H9 (cell line): Measurements from ENCODE around the gene PPM1B. TPM values are rescaled to one million over a fixed set of nuclear protein-coding genes. Genes with fewer than 3 reads are reported as not detected.
A peak's percentile ranks its signal among the peaks of the same experiment; 100 is the strongest.

Source experiments
- DNase-seq: peaks from one replicate; pipeline ENCODE4 v3.0.0-alpha.2; 2017
- H2AFZ ChIP-seq: one replicate; pipeline ENCODE4 v1.6.1; 2013; ENCODE audit warnings: mild to moderate bottlenecking, low read length, control low read depth, moderate library complexity
- H2AK5ac ChIP-seq: 2 replicates; pipeline ENCODE4 v1.6.1; 2013; ENCODE audit warnings: low read length, control low read depth, mixed read lengths; ENCODE audit not compliant: insufficient read length
- H2BK120ac ChIP-seq: one replicate; pipeline ENCODE4 v1.6.1; 2013; ENCODE audit warnings: low read depth, mild to moderate bottlenecking, low read length, control low read depth, inconsistent platforms; ENCODE audit not compliant: poor library complexity, severe bottlenecking
- H2BK12ac ChIP-seq: 2 replicates; pipeline ENCODE4 v1.6.1; 2013; ENCODE audit warnings: low read length, control low read depth, mixed read lengths, low read depth; ENCODE audit not compliant: insufficient read length
- H2BK15ac ChIP-seq: 2 replicates; pipeline ENCODE4 v1.6.1; 2013; ENCODE audit warnings: low read depth, low read length, control low read depth
- H2BK20ac ChIP-seq: one replicate; pipeline ENCODE4 v1.6.1; 2013; ENCODE audit warnings: low read depth, mild to moderate bottlenecking, low read length, control low read depth, inconsistent platforms; ENCODE audit not compliant: poor library complexity, severe bottlenecking
- H2BK5ac ChIP-seq: 2 replicates; pipeline ENCODE4 v1.6.1; 2013; ENCODE audit warnings: low read length, control low read depth, mixed read lengths; ENCODE audit not compliant: insufficient read length
- H3K14ac ChIP-seq: 2 replicates; pipeline ENCODE4 v1.6.1; 2013; ENCODE audit warnings: low read length, control low read depth; ENCODE audit not compliant: insufficient read depth
- H3K18ac ChIP-seq: 2 replicates; pipeline ENCODE4 v1.6.1; 2013; ENCODE audit warnings: low read depth, mild to moderate bottlenecking, mixed read lengths, low read length, control low read depth; ENCODE audit not compliant: insufficient read length
- H3K23ac ChIP-seq: 2 replicates; pipeline ENCODE4 v1.6.1; 2013; ENCODE audit warnings: low read length, control low read depth, mixed read lengths, low read depth; ENCODE audit not compliant: insufficient read length
- H3K23me2 ChIP-seq: 2 replicates; pipeline ENCODE4 v1.6.1; 2013; ENCODE audit warnings: low read depth, mild to moderate bottlenecking, mixed read lengths, low read length, control low read depth; ENCODE audit not compliant: insufficient read length, poor library complexity, severe bottlenecking
- H3K27ac ChIP-seq: 2 replicates; pipeline ENCODE4 v1.5.1; 2013; ENCODE audit warnings: low read length, control low read depth, mixed read lengths, low read depth; ENCODE audit not compliant: insufficient read length
- H3K27me3 ChIP-seq: 2 replicates; pipeline ENCODE4 v1.6.1; 2013; ENCODE audit warnings: low read length, control low read depth, inconsistent platforms; ENCODE audit not compliant: insufficient read depth
- H3K4ac ChIP-seq: 2 replicates; pipeline ENCODE4 v1.6.1; 2013; ENCODE audit warnings: low read depth, mild to moderate bottlenecking, control low read depth, inconsistent platforms, low read length, moderate library complexity
- H3K4me1 ChIP-seq: 2 replicates; pipeline ENCODE4 v1.6.1; 2013; ENCODE audit warnings: low read length, control low read depth, inconsistent platforms; ENCODE audit not compliant: insufficient read depth
- H3K4me2 ChIP-seq: 2 replicates; pipeline ENCODE4 v1.6.1; 2013; ENCODE audit warnings: low read length, control low read depth, mixed read lengths; ENCODE audit not compliant: insufficient read length, insufficient read depth
- H3K56ac ChIP-seq: 2 replicates; pipeline ENCODE4 v1.6.1; 2013; ENCODE audit warnings: low read depth, mild to moderate bottlenecking, mixed read lengths, low read length, control low read depth; ENCODE audit not compliant: insufficient read length
- H3K79me1 ChIP-seq: 2 replicates; pipeline ENCODE4 v1.6.1; 2013; ENCODE audit warnings: low read depth, mild to moderate bottlenecking, moderate library complexity, low read length, control low read depth, inconsistent platforms; ENCODE audit not compliant: insufficient read depth, poor library complexity, severe bottlenecking
- H3K79me2 ChIP-seq: 2 replicates; pipeline ENCODE4 v1.6.1; 2013; ENCODE audit warnings: low read length, control low read depth, inconsistent platforms; ENCODE audit not compliant: insufficient read depth
- H3K9ac ChIP-seq: 2 replicates; pipeline ENCODE4 v1.6.1; 2013; ENCODE audit warnings: low read length, control low read depth, mixed read lengths; ENCODE audit not compliant: insufficient read length; ENCODE audit errors: extremely low read depth
- H3K9me3 ChIP-seq: one replicate; pipeline ENCODE4 v1.6.1; 2013; ENCODE audit warnings: low read depth, low read length, inconsistent platforms; ENCODE audit not compliant: control insufficient read depth
- H3T11ph ChIP-seq: one replicate; pipeline ENCODE4 v1.6.1; 2013; ENCODE audit warnings: mild to moderate bottlenecking, low read length, control low read depth, inconsistent platforms
- H4K20me1 ChIP-seq: one replicate; pipeline ENCODE4 v1.6.1; 2013; ENCODE audit not compliant: control insufficient read depth, insufficient read length, insufficient read depth
- H4K5ac ChIP-seq: 2 replicates; pipeline ENCODE4 v1.6.1; 2013; ENCODE audit warnings: low read depth, mild to moderate bottlenecking, mixed read lengths, low read length, control low read depth; ENCODE audit not compliant: insufficient read length
- H4K8ac ChIP-seq: replicated peaks from 2 replicates; pipeline ENCODE4 v1.6.1; 2013; ENCODE audit warnings: low read length, control low read depth, mixed read lengths, low read depth; ENCODE audit not compliant: insufficient read length
- H4K91ac ChIP-seq: 2 replicates; pipeline ENCODE4 v1.6.1; 2013; ENCODE audit warnings: low read depth, mild to moderate bottlenecking, moderate library complexity, mixed read lengths, low read length, control low read depth; ENCODE audit not compliant: insufficient read length
- H3K27ac Mint-ChIP-seq, 3 experiments: 2 replicates in 2 of 3; 3 replicates in 1 of 3; pipeline ENCODE4 v1.8.0; 2020 to 2021; ENCODE audit warnings: mixed read lengths in 3 of 3, mild to moderate bottlenecking in 1 of 3, moderate library complexity in 1 of 3
- H3K27me3 Mint-ChIP-seq: 2 replicates; pipeline ENCODE4 v1.8.0; 2021; ENCODE audit warnings: low read depth, mild to moderate bottlenecking, moderate library complexity, mixed read lengths
- H3K36me3 Mint-ChIP-seq, 3 experiments: 2 replicates in 2 of 3; 3 replicates in 1 of 3; pipeline ENCODE4 v1.8.0; 2020 to 2021; ENCODE audit warnings: low read depth in 3 of 3, mixed read lengths in 3 of 3; ENCODE audit not compliant: insufficient read depth in 1 of 3
- H3K4me1 Mint-ChIP-seq, 2 experiments: 2 replicates each; pipeline ENCODE4 v1.8.0; 2020; ENCODE audit warnings: mixed read lengths in 2 of 2
- H3K4me3 Mint-ChIP-seq, 2 experiments: 2 replicates in 1 of 2; 3 replicates in 1 of 2; pipeline ENCODE4 v1.8.0; 2020 to 2021; ENCODE audit warnings: mild to moderate bottlenecking in 2 of 2, mixed read lengths in 2 of 2, moderate library complexity in 1 of 2
- H3K9me3 Mint-ChIP-seq, 2 experiments: 2 replicates in 1 of 2; 3 replicates in 1 of 2; pipeline ENCODE4 v1.8.0; 2020; ENCODE audit warnings: mild to moderate bottlenecking in 2 of 2, mixed read lengths in 2 of 2, moderate library complexity in 1 of 2
- CTCF ChIP-seq: fragments of 200-600 bp; sonication (generic); conservative IDR thresholded peaks from 3 replicates; pipeline ENCODE4 v1.8.0; 2021; ENCODE audit warnings: antibody characterized with exemption, mild to moderate bottlenecking
- WGBS: extraction: QIAGEN DNeasy Blood & Tissue Kit; methylation state at CpG from one replicate; pipeline ENCODE4 v1.1.7; 2013; ENCODE audit warnings: missing lambda C conversion rate, low lambda C conversion rate, mixed read lengths; ENCODE audit not compliant: insufficient read length; ENCODE audit errors: extremely low coverage; 5-methylcytosine and 5-hydroxymethylcytosine counted together
- total RNA-seq: library from RNA; stranded (reverse); gene quantifications from 2 replicates; pipeline ENCODE4 v1.2.1, GENCODE V29; 2021

PPM1B gene
- total RNA-seq, 1 experiment from 2014 or later, result 156 TPM

- peak overlapping the region; percentile 96 to 100 (median 99) for H3K27ac Mint-ChIP-seq
- no peak overlapping the region for H4K91ac ChIP-seq
Observed at GRCh38 chr2:44136252-44136651, 32.4 kb upstream of the PPM1B start.

More at GRCh38 chr2:44136252-44136651, 32.4 kb upstream of the PPM1B start:
- Histone ChIP-seq H4K20me1 (no peaks in the 10 kb centered on the region), H3K4ac (no peak overlapping the region), H3K9ac (peak overlapping the region; percentile 56), H3K9me3 (no peaks in the 10 kb centered on the region), H3K18ac (peak overlapping the region; percentile 77), H2BK20ac (no peak overlapping the region), H3K79me2 (no peaks in the 10 kb centered on the region), H2BK120ac (no peak overlapping the region), H3K27me3 (no peaks in the 10 kb centered on the region), H2BK15ac (no peak overlapping the region), H3K4me2 (peak overlapping the region; percentile 39), H2AK5ac (peak overlapping the region; percentile 97), H4K8ac (no peak overlapping the region), H3K56ac (peak overlapping the region; percentile 86), H3K23me2 (no peaks in the 10 kb centered on the region), H4K5ac (peak overlapping the region; percentile 93), H3K79me1 (no peaks in the 10 kb centered on the region), H2BK5ac (peak overlapping the region; percentile 94), H3K4me1 (peaks cover 10% of the 10 kb centered on the region; the same call in 1 of the 2 replicates), H2BK12ac (peak overlapping the region; percentile 95), H3K27ac (peak overlapping the region; percentile 100), H2AFZ (no peak overlapping the region), H3K23ac (peak overlapping the region; percentile 42), H3K14ac (peak overlapping the region; percentile 74; the same call in 1 of the 2 replicates), H3T11ph (peak overlapping the region; percentile 0)
- Mint-ChIP-seq H3K9me3 (peaks cover 23 to 26% of the 10 kb centered on the region in 2 experiments), H3K27me3 (no peaks in the 10 kb centered on the region), H3K4me3 (peak overlapping the region in 1 of 2 experiments; percentile 28; a peak in 1 of 5 replicates), H3K4me1 (peaks cover 66 to 68% of the 10 kb centered on the region in 2 experiments), H3K36me3 (peaks cover 2 to 32% (median 23%) of the 10 kb centered on the region in 3 experiments)
- no CpG with 5 or more reads among the region's 3 CpGs for WGBS
- TF ChIP-seq CTCF, result no peak
- DNase-seq, result peak; percentile 44
